HepG2 (cell line): Measurements from ENCODE around the gene CCDC170. TPM values are rescaled to one million over a fixed set of nuclear protein-coding genes. Genes with fewer than 3 reads are reported as not detected.

ENCODE experiments used
- AFF4 ChIP-seq: sonication (generic); formaldehyde crosslinking; IDR thresholded peaks from 2 replicates; pipeline ENCODE4 v1.4.0; 2020; ENCODE audit warnings: missing genetic modification reagents
- HNRNPH1 ChIP-seq: fragments of 200-400 bp; formaldehyde crosslinking; optimal IDR thresholded peaks from 2 replicates; pipeline ENCODE3; 2017; ENCODE audit warnings: mild to moderate bottlenecking, low read depth, low read length
- KLF15 ChIP-seq: sonication (generic); formaldehyde crosslinking; IDR thresholded peaks from 2 replicates; pipeline ENCODE4 v1.8.1; 2023; ENCODE audit warnings: borderline replicate concordance, mild to moderate bottlenecking, inconsistent platforms, missing genetic modification reagents, mixed read lengths
- MAX ChIP-seq: IDR thresholded peaks from 2 replicates; pipeline ENCODE4 v1.6.1; 2012; ENCODE audit warnings: inconsistent platforms
- MED1 ChIP-seq: sonication (generic); formaldehyde crosslinking; IDR thresholded peaks from 2 replicates; pipeline ENCODE4 v1.4.0; 2020; ENCODE audit warnings: missing genetic modification reagents
- MEIS1 ChIP-seq: sonication (generic); formaldehyde crosslinking; IDR thresholded peaks from 2 replicates; pipeline ENCODE4 v1.9.0; 2021; ENCODE audit warnings: mild to moderate bottlenecking, missing genetic modification reagents, moderate library complexity, borderline replicate concordance
- NFIC ChIP-seq: IDR thresholded peaks from 2 replicates; pipeline ENCODE4 v1.6.1; 2012; ENCODE audit warnings: mild to moderate bottlenecking, low read length, inconsistent platforms
- ONECUT2 ChIP-seq: sonication (generic); formaldehyde crosslinking; IDR thresholded peaks from 2 replicates; pipeline ENCODE4 v1.4.0; 2020; ENCODE audit warnings: missing genetic modification reagents
- PRDM15 ChIP-seq: sonication (generic); formaldehyde crosslinking; IDR thresholded peaks from 2 replicates; pipeline ENCODE4 v1.4.0; 2020; ENCODE audit warnings: missing genetic modification reagents
- SOX13 ChIP-seq, 3 experiments: fragments of 450-650 bp in 1 of 3; sonication (generic) in 1 of 3; formaldehyde crosslinking in 1 of 3; IDR thresholded peaks in 2 of 3; conservative IDR thresholded peaks in 1 of 3; 2 replicates each; pipeline versions ENCODE4 v1.5.0 to v1.6.1; 2016 to 2020; ENCODE audit warnings: antibody characterized with exemption in 1 of 3, mild to moderate bottlenecking in 1 of 3, missing compliant biosample characterization in 1 of 3, missing genetic modification reagents in 1 of 3, moderate library complexity in 1 of 3
- ZBTB8A ChIP-seq: sonication (generic); formaldehyde crosslinking; IDR thresholded peaks from 2 replicates; pipeline ENCODE4 v1.4.0; 2020; ENCODE audit warnings: mild to moderate bottlenecking, low read depth, missing genetic modification reagents, borderline replicate concordance
- ZFY ChIP-seq: sonication (generic); formaldehyde crosslinking; IDR thresholded peaks from 2 replicates; pipeline ENCODE4 v1.4.0; 2020; ENCODE audit warnings: missing genetic modification reagents
- ZNF282 ChIP-seq: fragments of 450-650 bp; IDR thresholded peaks from 2 replicates; pipeline ENCODE4 v1.6.1; 2018; ENCODE audit not compliant: partially characterized antibody
- ZNF777 ChIP-seq: sonication (generic); formaldehyde crosslinking; IDR thresholded peaks from 2 replicates; pipeline ENCODE4 v1.4.0; 2020; ENCODE audit warnings: missing genetic modification reagents
- ZSCAN29 ChIP-seq: sonication (generic); formaldehyde crosslinking; conservative IDR thresholded peaks from 2 replicates; pipeline ENCODE4 v1.4.0; 2020; ENCODE audit warnings: mild to moderate bottlenecking, missing genetic modification reagents
- ZSCAN5A ChIP-seq: sonication (generic); formaldehyde crosslinking; IDR thresholded peaks from 2 replicates; pipeline ENCODE4 v1.8.0; 2022; ENCODE audit warnings: mild to moderate bottlenecking, missing genetic modification reagents, borderline replicate concordance
- polyA plus RNA-seq, 8 experiments: library from polyadenylated mRNA; depleted of rRNA in 3 of 8; stranded (reverse) in 7 of 8; unstranded in 1 of 8; fragments of >200 nt; fragmentation: Illumina TruSeq in 4 of 8; extraction: Trizol in 4 of 8; gene quantifications; 2 replicates each; pipeline versions ENCODE4 v1.2.1 to v1.2.3, GENCODE V29; 2011 to 2016; ENCODE audit warnings: low read depth in 4 of 8, missing spikeins in 1 of 8, mixed read lengths in 1 of 8; ENCODE audit not compliant: insufficient read depth in 1 of 8
- total RNA-seq, 5 experiments: library from RNA; depleted of rRNA; stranded (reverse); fragments of >200 nt; fragmentation: Illumina TruSeq; extraction: Trizol; gene quantifications; 2 replicates each; pipeline ENCODE4 v1.2.3, GENCODE V29; 2016; ENCODE audit warnings: low read depth in 1 of 5

The CCDC170 gene
- total and polyA plus RNA-seq, 2 of the 13 experiments (the other 11 are each of a cell fraction or from before 2014, with no cell fraction given), result 0.90 to 5.1 TPM

- no peak for TF ChIP-seq ZNF282
- no peak; the same call in none of the 2 replicates for TF ChIP-seq MED1 (CRISPR knock-in tag)
- TF ChIP-seq PRDM15 (CRISPR knock-in tag), result peak; percentile 20; the same call in 1 of the 2 replicates
- no peak for TF ChIP-seq NFIC
- TF ChIP-seq ZSCAN5A, result no peak
- TF ChIP-seq SOX13 (IDR thresholded peaks at IDR 0.05), result no peak
- TF ChIP-seq SOX13 (CRISPR knock-in tag; conservative IDR thresholded peaks at IDR 0.05 in 1 of 2, IDR thresholded peaks at IDR 0.05 in 1 of 2), result peak in 1 of 2 experiments; percentile 4; a peak in 1 of 4 replicates
- no peak for TF ChIP-seq MEIS1 (CRISPR knock-in tag)
- no peak for TF ChIP-seq KLF15
- no peak for TF ChIP-seq ONECUT2 (CRISPR knock-in tag)
- no peak; the same call in 1 of the 2 replicates for TF ChIP-seq ZSCAN29
- no peak for TF ChIP-seq ZBTB8A (CRISPR knock-in tag)
- TF ChIP-seq ZFY (CRISPR knock-in tag), result peak; percentile 96
- peak; percentile 73; the same call in 1 of the 2 replicates for TF ChIP-seq ZNF777
- no peak for TF ChIP-seq AFF4 (CRISPR knock-in tag)
- TF ChIP-seq MAX, result peak; percentile 68; the same call in 1 of the 2 replicates
- TF ChIP-seq HNRNPH1, result no peak
Measured at GRCh38 chr6:151493804-151494234, at the start of gene CCDC170 (continued).
